Measurements from ENCODE around the gene HFM1.

GRCh38 chr1:91234181-91234580, 170.5 kb downstream of the HFM1 start:
- TF ChIP-seq TAF1 (IDR thresholded peaks at IDR 0.05; ENCODE audit: low read depth) (no peak), TCF12 (IDR thresholded peaks at IDR 0.05; ENCODE audit: low read depth) (no peak), NFIC (IDR thresholded peaks at IDR 0.05) (no peak), CREB1 (IDR thresholded peaks at IDR 0.05; ENCODE audit: low read depth) (no peak), REST (IDR thresholded peaks at IDR 0.05; ENCODE audit: low read depth) (no peak), YY1 (IDR thresholded peaks at IDR 0.05; ENCODE audit: low read depth) (no peak), USF1 (IDR thresholded peaks at IDR 0.05) (no peak), EP300 (IDR thresholded peaks at IDR 0.05; ENCODE audit: borderline replicate concordance) (no peak), EGR1 (IDR thresholded peaks at IDR 0.05) (no peak), ZBTB7A (IDR thresholded peaks at IDR 0.05; ENCODE audit: low read depth) (no peak), MAX (IDR thresholded peaks at IDR 0.05) (no peak), FOXM1 (IDR thresholded peaks at IDR 0.05; ENCODE audit: borderline replicate concordance, low read depth) (no peak), CEBPB (IDR thresholded peaks at IDR 0.05) (no peak)
